SK-N-MC (cell line): Measurements from ENCODE around the gene SLCO3A1.

Experiments used
- EZH2 ChIP-seq: fragments of 200-600 bp; sonication (generic); IDR thresholded peaks from one replicate; pipeline ENCODE4 v1.6.1; 2017; ENCODE audit warnings: antibody characterized with exemption
- POLR2AphosphoS5 ChIP-seq: IDR thresholded peaks from 2 replicates; pipeline ENCODE4 v1.6.1; 2012; ENCODE audit warnings: mild to moderate bottlenecking, low read depth, low read length, borderline replicate concordance

GRCh38 chr15:92012368-92012629 is 158.8 kb downstream of the SLCO3A1 start:
- TF ChIP-seq POLR2AphosphoS5 (no peak), EZH2 (no peak)
